ENCODE measurements around the gene GNG7.

- no peak for TF ChIP-seq POLR2A (IDR thresholded peaks at IDR 0.05)
- no peak for TF ChIP-seq CTCF (IDR thresholded peaks at IDR 0.05)
Observed at GRCh38 chr19:2574478-2574931, 128.0 kb downstream of the GNG7 start.

All from right lobe of liver (tissue), 4 donors.